BLaER1 treated with 17β-estradiol and CSF1 and Interleukin-3, amounts not matched to agents 10 nM and 100 nM (cell line): ENCODE data around the gene SORBS1.

ENCODE experiments used
- H3K27ac ChIP-seq, 11 experiments: shearing (Covaris generic); formaldehyde crosslinking; 2 replicates each; pipeline ENCODE4 v1.8.1; 2022
- H3K27me3 ChIP-seq, 11 experiments: shearing (Covaris generic); formaldehyde crosslinking; 2 replicates each; pipeline ENCODE4 v1.8.1; 2022
- H3K36me3 ChIP-seq, 11 experiments: shearing (Covaris generic); formaldehyde crosslinking; 2 replicates each; pipeline ENCODE4 v1.8.1; 2022
- H3K4me1 ChIP-seq, 10 experiments: shearing (Covaris generic); formaldehyde crosslinking; 2 replicates each; pipeline ENCODE4 v1.8.1; 2022
- H3K4me2 ChIP-seq, 11 experiments: shearing (Covaris generic); formaldehyde crosslinking; 2 replicates each; pipeline ENCODE4 v1.8.1; 2022
- H3K4me3 ChIP-seq, 10 experiments: shearing (Covaris generic); formaldehyde crosslinking; 2 replicates each; pipeline ENCODE4 v1.8.1; 2022
- H3K9ac ChIP-seq, 11 experiments: shearing (Covaris generic); formaldehyde crosslinking; 2 replicates each; pipeline ENCODE4 v1.8.1; 2022
- H3K9me3 ChIP-seq, 11 experiments: shearing (Covaris generic); formaldehyde crosslinking; replicated peaks in 1 of 11; 2 replicates each; pipeline ENCODE4 v1.8.1; 2022
- H4K20me1 ChIP-seq, 11 experiments: shearing (Covaris generic); formaldehyde crosslinking; 2 replicates each; pipeline ENCODE4 v1.8.1; 2022
- Cebpa-rat ChIP-seq, 11 experiments: shearing (Covaris generic); IDR thresholded peaks; 2 replicates each; pipeline ENCODE4 v1.8.1; 2022

SORBS1 gene

DNA sequence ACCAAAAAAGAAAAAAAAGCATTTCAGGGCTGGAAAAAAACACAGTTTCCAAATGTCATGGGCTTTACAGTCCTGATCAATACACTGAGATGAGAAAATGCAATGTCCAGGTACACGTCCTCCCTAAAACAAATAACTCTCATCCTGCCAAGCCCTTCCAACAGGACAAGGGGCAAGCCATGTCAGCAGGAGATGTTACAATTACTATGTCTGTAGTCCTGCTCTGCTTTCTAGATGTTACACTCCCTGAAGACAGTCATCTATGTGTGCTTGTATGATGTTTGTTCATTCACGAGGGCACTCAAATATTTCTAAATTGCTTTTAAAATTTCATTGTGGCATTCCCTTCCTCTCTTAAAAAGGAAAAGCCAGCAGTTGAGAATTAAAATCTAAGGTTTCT, 103.2 kb downstream of the SORBS1 start:
- H3K4me2 ChIP-seq = no peak overlapping the region
- no peaks in the 10 kb centered on the region for H3K36me3 ChIP-seq
- TF ChIP-seq Cebpa-rat (IDR thresholded peaks at IDR 0.05) = no peak
- no peak overlapping the region for H3K4me3 ChIP-seq
- H3K4me1 ChIP-seq = no peaks in the 10 kb centered on the region
- H4K20me1 ChIP-seq = no peaks in the 10 kb centered on the region
- no peak overlapping the region for H3K27ac ChIP-seq
- H3K27me3 ChIP-seq = no peaks in the 10 kb centered on the region
- no peaks in the 10 kb centered on the region for H3K9me3 ChIP-seq
- no peak overlapping the region for H3K9ac ChIP-seq

DNA sequence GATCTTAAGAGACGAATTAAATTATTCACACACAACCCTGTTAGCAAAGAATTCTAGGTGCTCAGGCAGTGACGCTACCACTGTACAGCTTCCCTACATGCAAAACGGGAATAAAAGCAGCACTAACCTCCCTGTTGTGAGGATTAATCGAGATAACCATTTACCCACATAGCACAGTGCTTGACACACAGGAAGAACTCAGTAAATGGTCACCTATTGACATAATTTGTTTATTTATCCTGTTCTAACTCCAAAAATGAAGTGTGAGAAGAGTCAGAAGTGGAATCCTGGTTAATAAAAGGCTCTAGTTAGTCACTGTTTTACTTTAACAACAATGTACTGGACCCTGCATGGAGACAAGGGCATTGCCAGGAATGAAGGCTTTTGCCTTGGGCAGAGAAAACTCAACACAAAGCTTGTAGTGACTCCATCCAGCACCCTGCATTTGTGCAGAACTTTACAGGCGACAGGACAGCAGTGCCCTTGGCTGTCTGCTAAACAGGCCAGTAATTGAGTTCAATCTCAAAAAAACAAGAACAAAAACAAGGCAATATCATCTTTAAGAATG, 103.8 kb downstream of the SORBS1 start:
- no peak overlapping the region for H3K4me2 ChIP-seq
- H3K9ac ChIP-seq = no peak overlapping the region
- H4K20me1 ChIP-seq = no peaks in the 10 kb centered on the region
- no peaks in the 10 kb centered on the region for H3K27me3 ChIP-seq
- no peaks in the 10 kb centered on the region for H3K4me1 ChIP-seq
- no peaks in the 10 kb centered on the region for H3K9me3 ChIP-seq
- no peak overlapping the region for H3K4me3 ChIP-seq
- no peak overlapping the region for H3K27ac ChIP-seq
- H3K36me3 ChIP-seq = no peaks in the 10 kb centered on the region
- no peak for TF ChIP-seq Cebpa-rat (IDR thresholded peaks at IDR 0.05)

- Histone ChIP-seq H3K4me3 (no peak overlapping the region), H3K4me2 (no peak overlapping the region), H3K27me3 (no peaks in the 10 kb centered on the region), H3K27ac (no peak overlapping the region), H4K20me1 (no peaks in the 10 kb centered on the region), H3K9me3 (no peaks in the 10 kb centered on the region), H3K4me1 (peaks cover 0 to 7% (median 2%) of the 10 kb centered on the region in 10 experiments; a peak in 8 of 20 replicates), H3K36me3 (no peaks in the 10 kb centered on the region), H3K9ac (no peak overlapping the region)
- no peak for TF ChIP-seq Cebpa-rat (IDR thresholded peaks at IDR 0.05)
Measured at GRCh38 chr10:95456516-95456915, 104.7 kb downstream of the SORBS1 start.

DNA sequence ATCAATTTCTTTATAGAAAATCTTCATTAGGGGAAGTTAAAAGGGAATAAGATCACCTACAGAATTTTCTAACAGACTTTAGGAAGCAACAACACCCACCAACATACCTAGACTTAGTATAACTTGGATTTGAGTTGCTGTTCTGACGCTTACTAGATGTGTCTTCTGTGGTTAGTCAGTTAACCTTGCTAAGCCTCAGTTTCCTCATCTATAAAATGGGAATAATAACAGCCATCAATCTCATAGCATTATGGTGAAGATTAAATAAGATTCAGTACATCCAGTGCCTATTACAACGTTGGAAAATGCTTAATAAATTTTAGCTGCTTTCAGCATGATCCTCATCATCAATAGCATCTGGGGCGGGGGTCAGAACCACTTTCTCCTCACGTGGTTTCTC, 106.2 kb downstream of the SORBS1 start:
- H3K9me3 ChIP-seq = no peaks in the 10 kb centered on the region
- no peak for TF ChIP-seq Cebpa-rat (IDR thresholded peaks at IDR 0.05)
- no peak overlapping the region for H3K4me3 ChIP-seq
- H3K27ac ChIP-seq = no peak overlapping the region
- H4K20me1 ChIP-seq = no peaks in the 10 kb centered on the region
- peaks cover 0 to 14% (median 2%) of the 10 kb centered on the region in 10 experiments; a peak in 8 of 20 replicates for H3K4me1 ChIP-seq
- H3K27me3 ChIP-seq = no peaks in the 10 kb centered on the region
- no peak overlapping the region for H3K4me2 ChIP-seq
- no peak overlapping the region for H3K9ac ChIP-seq
- no peaks in the 10 kb centered on the region for H3K36me3 ChIP-seq

DNA sequence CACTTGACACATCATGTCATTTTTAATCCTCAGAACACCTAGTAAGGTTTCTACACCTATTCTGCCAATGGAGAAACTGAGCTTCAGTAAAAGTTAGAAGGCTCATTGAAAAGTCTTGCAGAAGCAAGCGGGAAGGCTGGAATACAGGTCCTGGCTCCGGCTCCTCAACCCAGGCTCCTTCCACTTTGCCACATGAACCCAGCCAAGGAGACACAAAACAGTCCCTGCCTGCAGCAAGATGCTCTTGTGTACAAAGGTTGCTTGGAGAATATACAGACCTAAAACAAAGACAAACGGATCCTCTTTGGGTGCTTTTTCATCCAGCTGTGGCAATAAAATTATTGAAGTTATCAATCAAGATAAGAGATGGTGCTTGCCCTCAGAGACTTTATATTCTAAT, 106.8 kb downstream of the SORBS1 start:
- Histone ChIP-seq H3K36me3 (no peaks in the 10 kb centered on the region), H3K4me3 (no peak overlapping the region), H3K27me3 (no peaks in the 10 kb centered on the region), H3K9me3 (no peaks in the 10 kb centered on the region), H3K4me1 (peaks cover 0 to 14% (median 2%) of the 10 kb centered on the region in 10 experiments; a peak in 8 of 20 replicates), H3K27ac (no peak overlapping the region), H3K9ac (no peak overlapping the region), H4K20me1 (no peaks in the 10 kb centered on the region), H3K4me2 (no peak overlapping the region)
- no peak for TF ChIP-seq Cebpa-rat (IDR thresholded peaks at IDR 0.05)

DNA sequence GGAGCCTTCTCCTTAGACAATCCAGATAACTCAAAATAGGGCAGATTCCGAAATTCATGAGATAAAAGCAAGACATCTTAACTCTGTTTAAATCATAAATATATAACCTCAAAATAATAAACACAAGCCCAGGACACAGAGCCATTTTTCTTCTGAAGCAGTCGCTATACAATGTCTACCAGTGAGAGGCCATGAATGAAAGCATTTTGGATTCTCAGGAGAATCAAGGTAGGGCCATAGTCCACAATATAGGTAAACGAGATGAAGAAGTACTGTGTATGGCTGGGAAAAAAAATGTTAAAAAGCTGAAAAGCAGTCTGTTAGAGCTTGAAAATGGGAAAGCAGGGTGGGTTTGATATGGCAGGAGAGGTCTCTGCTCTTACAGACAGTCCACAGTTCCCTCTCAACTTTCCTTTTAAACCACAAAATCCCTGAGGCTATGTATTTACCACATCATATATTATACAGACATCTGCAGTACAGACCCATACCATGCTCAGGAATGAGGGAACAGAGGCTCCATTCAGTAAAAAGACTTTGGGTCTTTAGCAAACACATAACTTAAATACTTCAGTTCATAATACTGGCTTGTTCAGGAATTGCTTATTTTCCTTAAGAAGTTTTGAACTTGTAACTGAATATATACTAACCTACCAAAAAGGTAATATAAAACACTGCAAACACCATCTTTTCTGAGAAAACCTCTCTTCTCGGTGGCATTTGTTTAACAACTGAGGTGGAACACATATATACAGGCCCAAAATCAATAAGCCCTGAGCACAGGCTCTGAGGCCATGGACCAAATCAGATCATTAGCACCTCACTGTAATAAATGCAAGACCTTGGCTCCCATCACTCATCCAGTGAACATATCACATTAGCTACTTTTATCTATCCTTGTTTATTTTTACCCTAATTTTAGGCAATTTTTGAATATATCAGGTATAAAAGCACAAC, 109.3 kb downstream of the SORBS1 start:
- TF ChIP-seq Cebpa-rat (IDR thresholded peaks at IDR 0.05) = no peak
- Histone ChIP-seq H3K36me3 (no peaks in the 10 kb centered on the region), H3K9ac (no peak overlapping the region), H3K4me2 (peak overlapping the region in 5 of 11 experiments; percentile 15 to 42 (median 32); a peak in 9 of 22 replicates), H3K4me3 (no peak overlapping the region), H3K4me1 (peaks cover 5 to 38% (median 20%) of the 10 kb centered on the region in 10 experiments; a peak in 17 of 20 replicates), H3K9me3 (no peaks in the 10 kb centered on the region), H3K27me3 (no peaks in the 10 kb centered on the region), H3K27ac (no peak overlapping the region), H4K20me1 (no peaks in the 10 kb centered on the region)

DNA sequence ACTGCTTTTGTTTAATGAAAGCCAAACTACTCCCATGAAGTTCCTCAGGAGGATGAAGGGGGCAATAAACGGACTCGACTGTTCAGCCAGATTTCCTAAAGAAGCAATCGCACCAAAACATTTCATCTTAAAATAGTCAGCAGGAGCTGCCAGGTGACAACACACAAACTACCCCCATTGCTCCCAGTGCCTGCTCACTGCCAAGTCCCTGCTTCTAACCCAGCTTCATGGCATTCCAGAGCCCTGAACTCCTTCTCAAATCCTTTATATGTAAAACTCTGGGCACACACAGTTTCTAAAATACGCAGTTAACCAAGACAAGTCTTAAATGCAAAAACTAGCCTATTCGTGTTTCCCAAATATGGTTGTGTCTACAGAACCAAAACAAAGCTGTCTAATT, 110.0 kb downstream of the SORBS1 start:
- TF ChIP-seq Cebpa-rat (IDR thresholded peaks at IDR 0.05) = no peak
- Histone ChIP-seq H3K27me3 (no peaks in the 10 kb centered on the region), H3K9ac (no peak overlapping the region), H3K36me3 (no peaks in the 10 kb centered on the region), H4K20me1 (no peaks in the 10 kb centered on the region), H3K4me1 (peaks cover 5 to 44% (median 25%) of the 10 kb centered on the region in 10 experiments; a peak in 17 of 20 replicates), H3K9me3 (no peaks in the 10 kb centered on the region), H3K4me2 (peak overlapping the region in 5 of 11 experiments; percentile 15 to 42 (median 32); a peak in 7 of 22 replicates), H3K4me3 (no peak overlapping the region), H3K27ac (no peak overlapping the region)

DNA sequence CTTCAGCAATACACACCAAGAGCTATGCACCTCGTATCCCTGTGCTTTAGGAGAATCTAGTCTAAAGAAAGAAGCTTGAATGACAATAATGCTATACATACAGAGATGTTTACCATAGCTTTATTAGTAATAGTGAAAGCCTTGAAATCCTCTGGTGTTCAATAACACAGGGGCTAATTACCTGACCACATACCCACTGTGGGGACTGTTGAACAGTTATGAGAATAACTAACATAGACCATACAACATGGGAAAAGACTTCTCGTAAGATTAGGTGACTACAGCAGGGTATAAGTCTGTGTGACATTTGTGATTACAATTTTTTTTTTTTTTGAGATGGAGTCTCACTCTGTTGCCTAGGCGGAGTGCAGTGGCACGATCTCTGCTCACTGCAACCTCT, 111.0 kb downstream of the SORBS1 start:
- Histone ChIP-seq H3K4me3 (no peak overlapping the region), H3K27me3 (no peaks in the 10 kb centered on the region), H3K4me1 (peaks cover 5 to 54% (median 28%) of the 10 kb centered on the region in 10 experiments; a peak in 17 of 20 replicates), H3K36me3 (no peaks in the 10 kb centered on the region), H3K27ac (no peak overlapping the region), H3K9me3 (no peaks in the 10 kb centered on the region), H3K9ac (no peak overlapping the region), H3K4me2 (no peak overlapping the region), H4K20me1 (no peaks in the 10 kb centered on the region)
- no peak for TF ChIP-seq Cebpa-rat (IDR thresholded peaks at IDR 0.05)

DNA sequence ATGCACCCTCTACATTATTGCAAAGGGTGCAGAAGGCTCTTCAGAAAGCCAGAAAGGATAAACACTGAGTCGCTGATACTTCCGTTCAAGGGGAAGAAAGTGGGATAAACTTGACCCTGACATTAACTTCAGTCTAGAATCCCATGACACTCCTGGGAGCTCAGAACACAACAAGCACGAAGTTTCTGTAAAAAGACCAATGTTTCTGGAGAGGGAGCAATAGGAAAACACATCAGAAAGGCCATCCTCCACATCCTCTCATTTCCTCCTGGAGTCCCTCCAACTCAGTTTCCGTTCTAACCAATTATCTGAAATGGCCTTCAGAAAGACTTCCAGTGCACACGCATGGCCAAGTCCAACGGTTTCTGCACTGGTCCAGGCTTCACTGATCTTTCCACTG, 113.5 kb downstream of the SORBS1 start:
- H3K27ac ChIP-seq = peak overlapping the region in 3 of 11 experiments; percentile 10 to 34 (median 24); a peak in 4 of 22 replicates
- H3K27me3 ChIP-seq = no peaks in the 10 kb centered on the region
- peaks cover 5 to 61% (median 31%) of the 10 kb centered on the region in 10 experiments; a peak in 17 of 20 replicates for H3K4me1 ChIP-seq
- peak overlapping the region; percentile 2 to 75 (median 60); a peak in 19 of 22 replicates for H3K4me2 ChIP-seq
- peaks cover 0 to 4% (median 0%) of the 10 kb centered on the region in 11 experiments; a peak in 1 of 22 replicates for H3K9me3 ChIP-seq
- no peak overlapping the region for H3K4me3 ChIP-seq
- no peaks in the 10 kb centered on the region for H3K36me3 ChIP-seq
- no peak for TF ChIP-seq Cebpa-rat (IDR thresholded peaks at IDR 0.05)
- H4K20me1 ChIP-seq = no peaks in the 10 kb centered on the region
- H3K9ac ChIP-seq = no peak overlapping the region; a peak in 1 of 22 replicates
